Choroid plexus epithelial cell (primary cell): ENCODE results near the gene LYRM4.
"Not testable (repeated sequence)": the region's sequence is repeated elsewhere in the genome, so short reads cannot be mapped to it uniquely, and the experiment has no call there.

Source experiments
- DNase-seq: peaks from one replicate; pipeline ENCODE4 v3.0.0-alpha.2; 2010; ENCODE audit warnings: low read depth
- H3K4me3 ChIP-seq: 2 replicates; pipeline ENCODE4 v1.5.1; 2011; ENCODE audit warnings: low read depth, mild to moderate bottlenecking, control low read depth, low read length, moderate library complexity
- TF ChIP-seq, protein P1 (sequence below): conservative IDR thresholded peaks from 2 replicates; pipeline ENCODE4 v1.5.1; 2011; ENCODE audit warnings: low read depth, mild to moderate bottlenecking, control low read depth, inconsistent platforms, low read length, moderate library complexity

The LYRM4 gene

DNA sequence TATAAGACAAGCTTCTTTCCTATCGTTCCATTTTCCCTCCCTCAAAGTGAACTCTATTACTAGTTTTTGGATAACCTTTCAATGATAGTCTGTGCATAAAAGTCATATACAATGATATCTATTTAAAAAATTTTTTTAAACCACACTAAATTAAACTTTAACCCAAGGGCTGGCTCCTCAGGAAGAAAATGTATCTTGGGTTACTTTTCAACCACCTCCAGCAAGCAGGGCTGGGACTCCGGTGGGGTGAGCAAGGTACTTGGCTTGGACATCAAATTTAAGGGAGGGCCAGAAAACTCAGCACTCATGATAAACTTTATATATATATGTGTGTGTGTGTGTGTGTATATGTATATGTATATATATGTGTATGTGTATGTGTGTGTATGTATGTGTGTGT is 189.5 kb downstream of the LYRM4 start:
- TF ChIP-seq, protein P1, sequence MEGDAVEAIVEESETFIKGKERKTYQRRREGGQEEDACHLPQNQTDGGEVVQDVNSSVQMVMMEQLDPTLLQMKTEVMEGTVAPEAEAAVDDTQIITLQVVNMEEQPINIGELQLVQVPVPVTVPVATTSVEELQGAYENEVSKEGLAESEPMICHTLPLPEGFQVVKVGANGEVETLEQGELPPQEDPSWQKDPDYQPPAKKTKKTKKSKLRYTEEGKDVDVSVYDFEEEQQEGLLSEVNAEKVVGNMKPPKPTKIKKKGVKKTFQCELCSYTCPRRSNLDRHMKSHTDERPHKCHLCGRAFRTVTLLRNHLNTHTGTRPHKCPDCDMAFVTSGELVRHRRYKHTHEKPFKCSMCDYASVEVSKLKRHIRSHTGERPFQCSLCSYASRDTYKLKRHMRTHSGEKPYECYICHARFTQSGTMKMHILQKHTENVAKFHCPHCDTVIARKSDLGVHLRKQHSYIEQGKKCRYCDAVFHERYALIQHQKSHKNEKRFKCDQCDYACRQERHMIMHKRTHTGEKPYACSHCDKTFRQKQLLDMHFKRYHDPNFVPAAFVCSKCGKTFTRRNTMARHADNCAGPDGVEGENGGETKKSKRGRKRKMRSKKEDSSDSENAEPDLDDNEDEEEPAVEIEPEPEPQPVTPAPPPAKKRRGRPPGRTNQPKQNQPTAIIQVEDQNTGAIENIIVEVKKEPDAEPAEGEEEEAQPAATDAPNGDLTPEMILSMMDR = no peak
- no peak overlapping the region for H3K4me3 ChIP-seq
- no peak for DNase-seq

DNA sequence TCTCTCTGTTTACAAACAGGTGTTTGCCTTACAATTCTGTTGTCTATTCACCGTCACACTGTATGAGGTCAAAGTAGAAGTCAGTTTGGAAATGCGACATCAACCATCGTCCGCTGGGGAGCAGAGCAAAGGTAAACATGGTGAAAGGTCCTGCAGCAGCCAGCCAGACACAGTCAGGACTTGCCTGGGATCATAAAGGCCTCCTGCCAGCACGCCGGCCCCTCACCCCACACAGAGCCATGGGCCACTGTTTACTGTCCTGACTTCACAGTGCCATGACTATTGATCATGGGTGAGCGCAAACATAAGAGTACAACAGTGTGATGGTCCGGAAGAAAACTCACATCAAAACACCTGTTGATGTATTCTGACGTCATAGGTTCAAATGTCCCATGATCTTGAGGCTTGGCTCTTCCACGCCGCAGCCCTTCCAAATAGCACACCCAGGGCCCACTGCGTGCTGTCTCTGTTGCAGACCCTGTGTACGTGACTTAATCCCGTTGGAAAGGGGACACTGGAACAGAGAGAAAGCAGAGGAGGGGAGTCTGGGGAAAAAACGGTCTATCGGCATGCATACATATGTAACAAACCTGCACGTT is 192.5 kb downstream of the LYRM4 start:
- DNase-seq = no peak
- TF ChIP-seq, protein P1 = no peak

DNA sequence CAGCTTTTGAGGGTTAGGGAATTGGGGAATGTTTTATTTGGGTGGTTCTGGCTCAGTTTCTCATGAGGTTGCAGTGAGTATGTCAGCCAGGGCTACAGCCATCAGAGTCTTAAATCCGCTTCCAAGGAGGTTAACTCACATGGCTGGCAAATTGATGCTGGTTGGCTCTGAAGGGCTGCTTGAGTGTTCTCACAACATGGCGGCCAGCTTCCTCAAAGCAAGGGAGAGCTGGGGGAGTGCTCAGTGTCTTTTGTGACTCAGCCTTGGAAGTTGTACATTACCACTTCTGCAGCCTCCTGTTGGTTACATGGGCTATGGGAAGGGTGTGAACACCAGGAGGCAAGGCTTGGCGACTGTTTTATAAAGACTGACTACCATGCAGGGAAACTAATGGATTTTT is 193.4 kb downstream of the LYRM4 start:
- DNase-seq = no peak
- no peak overlapping the region for H3K4me3 ChIP-seq
- TF ChIP-seq, protein P1 = no peak

More for the DNA sequence above, 192.5 kb downstream of the LYRM4 start:
- no peak overlapping the region for H3K4me3 ChIP-seq

DNA sequence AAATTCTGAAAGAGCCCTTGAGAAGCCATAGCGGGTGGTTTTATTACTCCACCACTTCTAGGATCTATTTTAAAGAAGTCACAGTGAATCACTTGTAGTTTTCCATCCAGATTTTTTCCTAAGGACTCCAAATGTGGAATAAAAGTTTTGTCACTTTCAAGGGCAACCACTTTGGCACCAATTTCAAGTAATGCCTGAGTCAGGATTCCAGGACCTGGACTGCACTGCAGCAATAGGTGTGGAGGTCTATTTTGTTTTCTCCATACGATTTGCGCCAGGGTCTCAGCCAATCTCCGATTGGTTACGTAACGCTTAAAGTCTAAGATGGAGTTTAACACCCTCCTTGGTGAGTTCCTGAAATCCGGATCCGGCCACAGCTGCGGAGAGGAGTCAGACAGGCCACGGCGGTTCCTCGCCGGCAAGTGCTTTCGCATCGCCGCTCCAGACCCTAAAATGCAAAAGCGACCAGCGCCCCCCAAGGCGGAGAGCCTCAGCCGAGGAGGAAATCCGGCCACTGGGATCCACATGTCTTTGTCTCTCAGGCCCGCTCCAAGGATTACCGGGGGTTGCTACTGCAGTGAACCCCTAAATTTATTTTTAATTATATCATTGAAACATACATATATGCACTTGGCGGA is 194.2 kb downstream of the LYRM4 start:
- TF ChIP-seq, protein P1 = no peak
- H3K4me3 ChIP-seq = no peak overlapping the region
- DNase-seq = no peak

DNA sequence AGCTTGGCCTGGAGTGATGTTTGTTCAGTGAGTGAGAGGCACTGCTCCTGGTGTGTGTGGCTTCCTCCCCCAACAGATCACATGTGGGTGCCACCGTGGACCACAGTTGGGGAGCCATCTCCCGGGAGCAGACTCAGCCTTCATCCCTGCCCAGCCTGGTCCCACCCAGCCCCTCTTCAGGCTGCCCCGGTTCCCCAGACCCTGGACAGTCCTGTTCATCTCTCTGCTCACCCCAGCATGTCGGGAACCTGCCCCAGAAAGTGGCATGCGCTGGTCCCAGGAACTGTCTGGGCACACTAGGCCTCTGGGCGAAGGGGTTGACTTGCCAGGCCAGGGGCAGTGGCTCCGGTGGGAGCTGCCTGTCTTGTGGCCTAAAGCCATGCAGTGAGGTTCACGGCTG is 197.1 kb downstream of the LYRM4 start:
- TF ChIP-seq, protein P1 = no peak
- no peak overlapping the region for H3K4me3 ChIP-seq
- no peak for DNase-seq

DNA sequence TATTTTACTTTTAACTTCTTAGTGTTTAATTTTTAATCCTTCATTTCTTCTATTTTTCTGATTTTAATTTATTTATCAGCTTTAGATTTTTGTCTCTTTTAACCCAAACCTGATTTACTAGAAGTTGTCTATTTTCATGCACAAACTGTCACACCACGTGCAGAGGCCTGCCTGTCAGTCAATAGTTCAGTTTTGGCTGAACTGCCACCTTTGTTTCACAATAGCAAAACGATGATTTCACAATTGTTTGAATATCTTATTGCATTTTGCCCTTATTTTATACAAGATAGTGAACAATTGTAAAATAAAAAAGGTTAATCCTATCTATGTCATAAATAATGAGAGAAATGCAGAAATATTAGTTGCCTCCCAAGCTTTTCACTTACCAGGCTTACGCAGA is 199.6 kb downstream of the LYRM4 start:
- TF ChIP-seq, protein P1 = no peak
- no peak for DNase-seq
- H3K4me3 ChIP-seq = no peak overlapping the region

DNA sequence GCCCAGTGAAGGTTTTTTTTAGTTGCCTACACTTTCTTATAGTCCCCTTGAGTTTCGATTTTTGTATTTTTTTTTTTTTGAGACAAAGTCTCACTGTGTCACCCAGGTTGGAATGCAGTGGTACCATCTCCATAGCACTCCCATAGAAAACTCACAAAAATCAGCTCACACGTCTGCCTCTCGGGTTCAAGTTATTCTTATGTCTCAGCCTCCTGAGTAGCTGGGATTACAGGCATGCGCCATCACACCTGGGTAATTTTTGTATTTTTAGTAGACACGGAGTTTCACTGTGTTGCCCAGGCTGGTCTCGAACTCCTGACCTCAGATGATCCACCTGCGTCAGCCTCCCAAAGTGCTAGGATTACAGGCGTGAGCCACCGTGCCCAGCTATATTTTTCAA is 200.3 kb downstream of the LYRM4 start:
- not testable (repeated sequence) for DNase-seq

More for the DNA sequence above, 200.3 kb downstream of the LYRM4 start:
- H3K4me3 ChIP-seq = not testable (repeated sequence)
